ENCODE measurements around the gene ETV6.

Gene ETV6

GRCh38 chr12:11812241-11812585, 162.7 kb downstream of the ETV6 start:
- no peak for DNase-seq

DNA sequence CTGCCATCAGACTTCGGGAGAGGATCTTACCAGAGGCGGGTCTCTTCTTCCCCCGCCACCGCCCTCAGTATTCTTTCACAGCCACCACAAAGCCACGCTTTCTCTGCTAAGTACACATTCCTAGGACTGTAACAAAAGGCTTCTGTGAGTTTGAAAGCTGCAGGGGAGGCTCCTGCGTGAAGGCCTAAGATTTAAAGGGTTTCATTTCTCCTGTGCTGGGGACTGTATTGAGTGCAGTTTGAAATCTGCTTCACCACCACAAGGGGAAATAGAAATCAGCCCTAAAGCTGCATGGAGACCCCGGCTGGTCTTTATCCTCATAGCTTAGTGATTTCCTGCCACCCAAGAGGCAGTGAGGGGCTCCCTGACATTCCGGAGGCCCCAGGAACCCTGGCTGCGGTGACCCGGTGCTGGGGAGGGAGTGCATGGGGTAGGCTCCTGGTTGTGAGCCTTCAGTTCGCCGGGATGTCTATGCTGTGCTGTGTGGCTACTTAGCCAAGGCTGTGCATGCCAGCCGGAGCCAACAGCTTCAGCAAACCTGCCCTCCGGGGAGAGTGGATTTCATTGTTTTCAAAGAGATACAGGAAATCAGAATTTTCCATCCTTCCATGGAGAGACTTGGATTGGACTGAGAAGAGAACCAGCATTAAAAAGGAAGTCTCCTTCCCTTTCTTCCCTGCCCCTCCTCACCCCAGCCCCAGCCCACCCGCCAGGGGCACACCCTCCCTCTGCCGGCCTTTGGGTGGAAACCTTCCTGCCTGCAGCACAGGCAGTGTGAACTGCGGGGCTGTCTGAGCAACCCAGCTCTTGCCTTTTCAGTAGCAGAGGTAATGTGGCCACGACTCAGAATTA, 163.3 kb downstream of the ETV6 start:
- no peak for DNase-seq

DNA sequence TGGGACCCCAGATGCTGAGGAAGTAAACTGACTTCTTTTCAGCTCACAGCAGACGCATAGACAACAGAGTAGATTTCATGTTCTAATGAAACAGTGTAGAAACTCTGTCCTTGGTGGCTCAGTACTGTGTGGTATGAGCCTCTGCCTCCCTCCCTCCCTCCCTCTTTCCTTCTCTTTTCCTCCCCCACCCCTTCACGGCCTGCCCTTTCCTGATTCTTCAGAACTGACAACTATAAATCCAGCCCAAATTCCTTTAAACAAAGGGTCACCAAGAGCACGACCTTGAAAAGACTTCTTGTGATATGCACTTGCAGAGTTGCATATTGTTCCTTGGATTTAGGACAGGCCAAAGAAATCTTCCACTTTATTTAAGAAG, 164.0 kb downstream of the ETV6 start:
- DNase-seq: no peak

GRCh38 chr12:11814374-11814773, 164.9 kb downstream of the ETV6 start:
- no peak for DNase-seq

DNA sequence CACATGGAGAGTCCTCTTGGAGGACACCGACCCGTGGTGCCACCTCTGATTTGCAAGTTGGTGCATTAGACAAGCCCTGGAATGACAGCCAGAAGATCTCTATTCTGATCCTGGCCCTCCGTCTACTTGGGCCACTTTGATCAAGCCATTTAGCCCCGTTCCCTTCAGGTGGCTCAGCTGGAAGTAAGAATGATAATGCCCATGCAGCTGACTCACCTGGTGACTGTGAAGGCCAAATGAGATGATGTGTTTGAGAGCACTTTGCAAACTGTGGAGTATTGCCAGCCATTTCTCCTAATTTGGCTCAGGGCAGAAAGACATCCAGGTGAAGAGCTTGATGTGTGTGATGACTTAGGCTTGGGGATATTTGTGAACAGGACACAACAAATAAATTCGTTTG, 165.9 kb downstream of the ETV6 start:
- no peak for DNase-seq

- no peak for DNase-seq
Observed at GRCh38 chr12:11819643-11820042, 170.2 kb downstream of the ETV6 start.

- DNase-seq: no peak
Observed at GRCh38 chr12:11820476-11820875, 171.0 kb downstream of the ETV6 start.

DNA sequence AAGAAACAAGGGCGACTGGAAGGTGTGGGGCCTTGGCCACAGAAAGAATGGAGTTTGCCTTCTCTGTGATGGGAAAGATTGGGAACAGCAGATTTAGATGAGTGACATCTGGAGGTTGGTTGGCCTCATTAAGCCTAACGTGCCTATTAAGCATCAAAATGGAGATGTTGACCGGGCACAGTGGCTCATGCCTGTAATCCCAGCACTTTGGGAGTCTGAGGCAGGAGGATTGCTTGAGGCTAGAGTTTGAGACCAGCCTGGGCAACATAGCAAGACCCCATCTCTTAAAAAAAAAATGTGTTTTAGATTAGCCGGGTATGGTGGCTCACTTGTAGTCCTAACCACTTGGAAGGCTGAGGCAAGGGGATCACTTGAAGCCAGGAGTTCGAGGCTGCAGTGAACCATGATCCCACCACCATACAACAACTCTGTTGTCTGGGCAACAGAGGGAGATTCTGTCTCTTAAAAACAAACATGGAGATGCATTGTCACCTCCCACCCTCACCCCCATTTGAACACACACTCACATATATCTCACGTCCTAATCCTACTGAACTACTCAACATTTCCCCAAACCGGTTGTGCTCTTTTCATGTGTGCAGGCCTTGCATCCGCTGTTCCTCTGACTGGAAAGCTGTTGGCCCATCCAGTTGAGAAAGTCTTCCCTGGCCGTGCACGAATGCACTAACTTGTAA, 172.1 kb downstream of the ETV6 start:
- DNase-seq: no peak

- peak; percentile 74 for DNase-seq
Observed at GRCh38 chr12:11822081-11822834, 172.8 kb downstream of the ETV6 start.

GRCh38 chr12:11823043-11823442, 173.6 kb downstream of the ETV6 start:
- no peak for DNase-seq

- no peak for DNase-seq
Observed at GRCh38 chr12:11823593-11823992, 174.1 kb downstream of the ETV6 start.

GRCh38 chr12:11824069-11824468, 174.6 kb downstream of the ETV6 start:
- DNase-seq: no peak

DNA sequence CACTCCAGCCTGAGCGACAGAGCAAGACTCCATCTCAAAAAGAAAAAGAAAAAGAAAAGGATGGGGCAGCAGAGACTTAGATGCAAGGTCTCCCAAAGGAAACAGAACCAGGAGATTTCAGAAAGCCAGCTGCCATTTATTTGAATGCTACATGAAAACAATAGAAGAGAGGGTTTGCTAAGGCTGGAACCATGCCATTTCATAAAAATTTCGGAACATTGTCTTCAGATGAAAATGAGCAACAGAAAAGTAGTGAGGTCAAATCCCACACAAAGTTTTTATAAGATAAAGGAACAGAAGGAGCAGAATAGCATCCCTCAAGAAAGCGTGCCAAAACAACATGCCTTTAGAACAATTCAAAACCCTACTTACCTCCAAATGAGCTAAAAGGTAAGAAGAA, 175.3 kb downstream of the ETV6 start:
- DNase-seq: no peak

DNA sequence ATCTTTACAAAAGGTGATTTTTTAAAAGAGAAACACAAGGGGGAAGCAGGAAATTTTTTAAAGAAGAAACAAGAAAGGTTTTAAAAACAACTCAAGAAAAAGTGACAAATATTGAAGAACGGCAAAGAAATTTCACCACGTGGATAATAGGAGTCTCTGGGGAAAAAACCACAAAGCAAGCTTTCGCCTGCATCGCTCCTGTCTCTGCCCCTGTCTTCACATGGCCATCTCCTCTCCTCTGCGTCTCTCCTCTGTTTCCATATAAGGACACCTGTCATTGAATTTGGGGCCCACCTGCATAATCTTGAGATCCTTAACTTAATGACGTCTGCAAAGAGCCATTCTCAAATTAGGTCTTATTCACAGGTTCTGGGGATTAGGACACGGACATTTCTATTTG, 175.8 kb downstream of the ETV6 start:
- no peak for DNase-seq

DNA sequence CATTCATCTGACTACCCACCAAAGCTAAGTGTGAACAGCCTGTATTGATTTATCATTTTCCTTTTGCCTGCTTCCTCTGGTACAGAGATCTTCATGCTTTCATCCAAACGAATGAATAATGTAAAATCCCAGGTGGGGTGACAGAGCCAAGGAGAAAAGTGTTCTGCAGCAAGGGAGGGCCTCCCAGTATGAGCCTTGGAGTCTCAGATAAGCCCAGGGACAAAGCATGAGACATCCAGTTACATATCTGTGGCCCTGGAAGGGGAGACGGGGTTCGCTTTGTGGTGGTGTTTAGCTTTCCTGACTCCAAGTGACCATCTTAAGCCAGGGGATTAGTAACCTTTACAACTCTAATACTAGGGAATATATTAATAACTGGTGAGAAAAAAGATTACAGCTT, 177.1 kb downstream of the ETV6 start:
- no peak for DNase-seq

DNA sequence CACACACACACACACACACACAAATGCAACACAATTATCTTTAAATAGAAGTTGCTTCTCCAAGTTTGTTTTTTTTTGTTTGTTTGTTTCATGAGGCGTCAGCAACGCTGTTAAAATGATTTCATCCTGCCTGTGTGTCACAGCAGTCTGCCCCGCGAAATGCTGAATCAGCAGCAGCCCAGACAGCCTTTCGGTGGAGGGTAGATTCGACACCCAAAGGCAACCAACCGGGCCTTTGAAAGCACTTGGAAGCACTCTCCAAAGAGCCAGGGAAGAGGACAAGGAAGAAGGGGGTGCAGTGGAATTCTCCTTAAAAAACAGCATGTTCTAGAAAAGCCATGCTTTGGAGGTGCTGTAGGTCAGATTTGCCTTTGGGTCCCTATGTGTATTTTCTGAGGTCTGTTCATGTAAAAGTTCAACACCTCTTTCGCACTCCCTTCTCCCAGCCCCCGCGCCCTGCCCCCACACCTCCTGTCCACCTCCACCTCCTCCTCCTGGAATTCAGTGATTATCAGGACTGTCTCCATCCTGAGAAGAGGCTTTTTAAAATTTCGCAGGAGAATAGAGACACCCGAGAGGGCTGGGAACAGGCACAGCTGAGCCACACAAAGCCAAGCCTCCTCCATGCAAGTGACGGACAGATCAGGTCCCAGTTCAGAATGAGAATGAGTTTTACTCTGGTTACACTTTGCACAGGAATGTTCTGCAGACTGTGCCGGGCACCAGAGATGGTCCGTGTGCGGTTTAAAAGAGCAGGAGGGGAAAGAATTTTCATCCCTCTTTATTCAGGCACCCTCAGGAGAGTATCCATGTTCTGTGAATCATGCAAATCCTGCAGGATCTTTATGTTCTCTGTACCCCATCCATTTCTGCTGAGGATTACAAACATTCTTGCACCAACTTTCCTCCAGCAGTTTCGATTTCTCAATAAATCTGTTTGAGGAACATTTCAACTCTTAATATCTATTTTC, 177.9 kb downstream of the ETV6 start:
- no peak for DNase-seq

GRCh38 chr12:11829764-11830194, 180.3 kb downstream of the ETV6 start:
- no peak for DNase-seq

DNA sequence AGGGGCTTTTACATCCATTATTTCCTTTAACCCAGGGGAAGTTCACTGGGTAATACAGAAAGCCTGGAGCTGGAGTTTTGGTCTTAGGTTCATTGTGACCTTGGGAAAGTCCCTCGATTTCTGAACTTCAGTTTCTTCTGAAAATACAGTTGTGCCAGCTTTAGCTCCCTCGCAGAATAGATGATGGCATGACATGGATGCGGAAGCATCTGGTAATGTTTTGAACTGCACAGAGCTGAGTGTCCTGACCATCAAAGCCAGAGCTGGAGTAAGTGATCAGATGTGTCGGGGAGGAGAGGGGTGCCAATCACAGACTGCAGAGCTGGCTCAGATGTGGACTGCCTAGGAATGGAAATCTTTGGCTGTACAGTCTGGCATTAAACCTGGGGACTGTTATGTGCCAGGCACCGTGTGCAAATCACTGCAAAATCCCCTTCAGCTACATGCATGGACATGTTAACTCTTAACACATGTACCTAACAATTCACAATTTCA, 180.9 kb downstream of the ETV6 start:
- no peak for DNase-seq

DNA sequence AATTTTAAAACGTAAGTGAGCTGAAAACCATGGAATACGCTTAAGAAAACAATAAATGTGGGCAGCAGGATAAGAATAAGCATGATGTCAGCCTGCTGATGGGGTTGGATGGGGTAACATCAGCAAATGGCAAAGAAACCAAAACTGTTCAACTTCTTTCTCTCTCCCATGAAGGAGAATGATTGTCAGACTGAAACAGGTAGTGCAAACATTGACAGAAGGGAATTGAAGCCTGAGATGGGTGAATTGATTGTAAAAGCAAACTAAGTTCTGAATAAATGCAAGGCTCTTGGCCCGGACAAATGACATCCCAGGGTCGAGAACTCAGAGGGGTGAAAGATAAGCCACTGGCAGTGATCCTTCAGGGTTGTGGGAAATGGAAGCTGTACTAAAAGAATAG, 182.6 kb downstream of the ETV6 start:
- no peak for DNase-seq

DNA sequence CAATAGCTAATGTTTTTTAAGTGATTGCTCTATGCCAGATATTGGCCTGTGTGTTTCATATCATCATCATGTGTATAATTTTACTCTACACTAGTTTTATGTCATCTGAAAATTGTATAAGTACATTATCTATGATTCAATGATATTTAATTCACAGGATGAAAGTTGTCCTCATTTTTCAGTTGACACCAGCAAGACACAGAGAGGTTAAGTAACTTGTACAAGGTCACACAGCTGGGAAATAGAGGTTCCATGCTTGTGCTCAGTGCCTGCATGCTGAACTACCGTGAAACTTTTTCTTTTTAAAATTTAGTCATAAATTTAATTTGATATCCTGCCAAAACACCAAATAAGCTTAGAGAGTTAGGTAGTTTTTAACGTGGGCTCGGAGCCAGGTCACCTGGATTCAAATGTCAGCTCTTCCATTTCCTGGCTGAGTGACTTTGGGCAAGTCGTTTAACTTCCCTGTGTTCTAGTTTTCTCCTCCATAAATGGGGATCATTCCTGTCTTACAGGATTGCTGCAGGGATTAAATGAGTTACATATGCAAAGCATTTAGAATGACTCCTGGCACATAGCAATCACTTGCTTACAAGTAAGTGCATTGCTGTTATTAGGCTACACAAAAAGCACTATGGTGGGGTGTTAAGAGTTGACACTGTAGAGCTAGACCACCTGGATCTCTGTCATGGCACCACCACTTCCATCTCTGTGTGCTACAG, 183.9 kb downstream of the ETV6 start:
- no peak for DNase-seq

- no peak for DNase-seq
Observed at GRCh38 chr12:11834104-11834812, 184.8 kb downstream of the ETV6 start.

Data from NCI-H446 treated with DMSO at 0.1 percent for 48 hours (cell line).